Breast epithelium (tissue), 4 donors: ENCODE data around the gene HAUS5. TPM values are rescaled to one million over a fixed set of nuclear protein-coding genes. Genes with fewer than 3 reads are reported as not detected.

Source experiments
- DNase-seq, 2 donors: peaks; one replicate each; pipeline ENCODE4 v3.0.0-alpha.2; 2019; ENCODE audit warnings: low spot score in 2 of 2
- H3K27ac ChIP-seq, 2 donors: fragments of 200-600 bp; sonication (generic) in 1 of 2; one replicate each; pipeline ENCODE4 v1.5.1; 2016 to 2019; ENCODE audit warnings: mild to moderate bottlenecking in 1 of 2
- H3K27me3 ChIP-seq, 2 donors: fragments of 200-600 bp; sonication (generic) in 1 of 2; one replicate each; pipeline versions ENCODE4 v1.5.1 to v1.6.0; 2017 to 2019; ENCODE audit warnings: control low read depth in 1 of 2, mild to moderate bottlenecking in 1 of 2
- H3K36me3 ChIP-seq: fragments of 200-600 bp; one replicate; pipeline ENCODE4 v1.5.1; 2019
- H3K4me1 ChIP-seq, 2 donors: fragments of 200-600 bp; sonication (generic); one replicate each; pipeline ENCODE4 v1.5.1; 2016 to 2019; ENCODE audit warnings: control low read depth in 1 of 2
- H3K4me3 ChIP-seq, 3 donors: fragments of 200-600 bp; sonication (generic); 1 replicate in 2 of 3; 2 replicates in 1 of 3; pipeline ENCODE4 v1.5.1; 2016 to 2019; ENCODE audit warnings: mild to moderate bottlenecking in 3 of 3, moderate library complexity in 2 of 3
- H3K9me3 ChIP-seq, 2 donors: fragments of 200-600 bp; sonication (generic) in 1 of 2; one replicate each; pipeline ENCODE4 v1.5.1; 2016 to 2019; ENCODE audit warnings: control low read depth in 1 of 2
- POLR2A ChIP-seq: fragments of 450-650 bp; IDR thresholded peaks from one replicate; pipeline ENCODE4 v1.6.1; 2016; ENCODE audit warnings: antibody characterized with exemption, mild to moderate bottlenecking, moderate library complexity
- POLR2AphosphoS5 ChIP-seq, 3 donors: sonication (generic); formaldehyde crosslinking; IDR thresholded peaks; one replicate each; pipeline ENCODE4 v1.6.1; 2017; ENCODE audit warnings: antibody characterized with exemption in 3 of 3
- intact Hi-C: fragments of 100-400 bp; cut with DNase I; formaldehyde crosslinking; loops from one replicate; pipeline ENCODE4 v1.15.1; 2023; ENCODE audit warnings: low total_unique reads
- total RNA-seq, 3 donors: library from RNA; depleted of rRNA; stranded (reverse); fragments of >200 nt; gene quantifications; one replicate each; pipeline ENCODE4 v1.1.0, GENCODE V29; 2016
- TF ChIP-seq, protein P1 (sequence below), 3 donors: fragments of 450-650 bp; IDR thresholded peaks; one replicate each; pipeline ENCODE4 v1.5.1; 2016 to 2017; ENCODE audit warnings: antibody characterized with exemption in 3 of 3, mild to moderate bottlenecking in 3 of 3, moderate library complexity in 3 of 3

The HAUS5 gene
- total RNA-seq, 3 donors from 2014 or later, result 5.9 to 13.0 (median 9.5) TPM

DNA sequence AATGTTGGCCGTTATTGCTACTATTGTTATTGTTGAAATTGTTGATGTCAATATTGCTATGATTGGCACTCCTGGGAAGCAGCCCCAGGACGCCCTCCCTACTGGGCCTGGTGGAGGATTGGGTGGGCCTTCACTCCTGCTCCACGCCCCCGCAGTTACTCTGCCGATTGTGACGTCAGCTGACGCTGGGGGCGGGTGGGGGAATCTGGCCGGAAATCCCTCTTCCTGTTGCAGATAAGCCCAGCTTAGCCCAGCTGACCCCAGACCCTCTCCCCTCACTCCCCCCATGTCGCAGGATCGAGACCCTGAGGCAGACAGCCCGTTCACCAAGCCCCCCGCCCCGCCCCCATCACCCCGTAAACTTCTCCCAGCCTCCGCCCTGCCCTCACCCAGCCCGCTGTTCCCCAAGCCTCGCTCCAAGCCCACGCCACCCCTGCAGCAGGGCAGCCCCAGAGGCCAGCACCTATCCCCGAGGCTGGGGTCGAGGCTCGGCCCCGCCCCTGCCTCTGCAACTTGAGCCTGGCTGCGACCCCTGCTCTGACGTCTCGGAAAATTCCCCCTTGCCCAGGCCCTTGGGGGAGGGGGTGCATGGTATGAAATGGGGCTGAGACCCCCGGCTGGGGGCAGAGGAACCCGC is 29.1 kb downstream of the HAUS5 start, which contains the start of gene ETV2:
Gene ETV2, plus strand, starts transcription at position 231 of the 637 bp plus-strand sequence. CDS start 716 bp downstream, outside the sequence.
- no peaks in the 10 kb centered on the region for H3K27me3 ChIP-seq
- no peak within 1 kb of the TSS for H3K27ac ChIP-seq
- no peak for DNase-seq
- H3K4me1 ChIP-seq, result no peaks in the 10 kb centered on the region
- TF ChIP-seq, protein P1, sequence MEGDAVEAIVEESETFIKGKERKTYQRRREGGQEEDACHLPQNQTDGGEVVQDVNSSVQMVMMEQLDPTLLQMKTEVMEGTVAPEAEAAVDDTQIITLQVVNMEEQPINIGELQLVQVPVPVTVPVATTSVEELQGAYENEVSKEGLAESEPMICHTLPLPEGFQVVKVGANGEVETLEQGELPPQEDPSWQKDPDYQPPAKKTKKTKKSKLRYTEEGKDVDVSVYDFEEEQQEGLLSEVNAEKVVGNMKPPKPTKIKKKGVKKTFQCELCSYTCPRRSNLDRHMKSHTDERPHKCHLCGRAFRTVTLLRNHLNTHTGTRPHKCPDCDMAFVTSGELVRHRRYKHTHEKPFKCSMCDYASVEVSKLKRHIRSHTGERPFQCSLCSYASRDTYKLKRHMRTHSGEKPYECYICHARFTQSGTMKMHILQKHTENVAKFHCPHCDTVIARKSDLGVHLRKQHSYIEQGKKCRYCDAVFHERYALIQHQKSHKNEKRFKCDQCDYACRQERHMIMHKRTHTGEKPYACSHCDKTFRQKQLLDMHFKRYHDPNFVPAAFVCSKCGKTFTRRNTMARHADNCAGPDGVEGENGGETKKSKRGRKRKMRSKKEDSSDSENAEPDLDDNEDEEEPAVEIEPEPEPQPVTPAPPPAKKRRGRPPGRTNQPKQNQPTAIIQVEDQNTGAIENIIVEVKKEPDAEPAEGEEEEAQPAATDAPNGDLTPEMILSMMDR (IDR thresholded peaks at IDR 0.05), result no peak
- TF ChIP-seq POLR2A, result no peak
- TF ChIP-seq POLR2AphosphoS5 (IDR thresholded peaks at IDR 0.05), result no peak
- H3K4me3 ChIP-seq, result no peak within 1 kb of the TSS
- no peaks in the 10 kb centered on the region for H3K36me3 ChIP-seq
- H3K9me3 ChIP-seq, result no peaks in the 10 kb centered on the region
- intact Hi-C loops, result no loop called here

DNA sequence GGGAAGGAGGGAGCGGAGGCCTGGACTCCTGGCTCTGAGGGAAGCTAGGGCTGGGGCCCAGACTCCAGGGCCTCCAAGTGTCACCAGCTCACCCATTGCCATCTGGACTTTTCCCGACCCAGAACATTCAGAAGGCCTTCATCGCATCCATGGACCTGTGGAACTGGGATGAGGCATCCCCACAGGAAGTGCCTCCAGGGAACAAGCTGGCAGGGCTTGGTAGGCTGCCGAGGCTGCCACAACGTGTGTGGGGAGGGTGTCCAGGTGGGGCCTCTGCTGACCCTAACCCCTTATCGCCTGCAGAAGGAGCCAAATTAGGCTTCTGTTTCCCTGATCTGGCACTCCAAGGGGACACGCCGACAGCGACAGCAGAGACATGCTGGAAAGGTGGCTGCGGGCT is 29.8 kb downstream of the HAUS5 start:
- Histone ChIP-seq H3K27ac (no peak overlapping the region), H3K4me3 (no peak overlapping the region), H3K36me3 (no peaks in the 10 kb centered on the region), H3K9me3 (no peaks in the 10 kb centered on the region), H3K4me1 (no peaks in the 10 kb centered on the region), H3K27me3 (no peaks in the 10 kb centered on the region)
- DNase-seq, result no peak
- TF ChIP-seq, protein P1 (IDR thresholded peaks at IDR 0.05), result no peak
- TF ChIP-seq POLR2A, result no peak
- no peak for TF ChIP-seq POLR2AphosphoS5 (IDR thresholded peaks at IDR 0.05)
- intact Hi-C loops, result no loop called here

DNA sequence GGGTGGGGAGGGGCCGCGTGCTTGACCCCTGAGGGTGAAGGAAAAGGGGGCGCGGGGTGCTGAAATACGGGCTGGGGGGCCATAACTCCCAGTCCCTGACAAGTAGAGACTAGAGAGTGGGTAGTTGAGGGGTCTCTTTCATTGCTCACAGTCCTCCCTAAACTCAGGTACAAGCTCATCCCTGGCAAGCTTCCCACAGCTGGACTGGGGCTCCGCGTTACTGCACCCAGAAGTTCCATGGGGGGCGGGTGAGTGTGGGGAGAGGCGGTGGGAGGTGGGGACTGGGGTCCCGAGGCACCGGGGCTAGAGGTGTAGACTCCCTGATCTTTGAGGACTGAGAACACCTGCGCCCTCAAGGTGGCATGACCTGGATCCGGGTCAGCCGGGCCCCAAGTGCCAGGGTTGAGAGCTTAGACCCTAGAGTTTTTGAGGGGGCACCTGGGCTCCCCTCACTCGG is 30.3 kb downstream of the HAUS5 start:
- TF ChIP-seq POLR2AphosphoS5 (IDR thresholded peaks at IDR 0.05) (no peak), POLR2A (no peak)
- TF ChIP-seq, protein P1 (IDR thresholded peaks at IDR 0.05), result no peak
- intact Hi-C loops, result no loop called here
- DNase-seq, result no peak
- no peaks in the 10 kb centered on the region for H3K27me3 ChIP-seq
- no peaks in the 10 kb centered on the region for H3K4me1 ChIP-seq
- H3K27ac ChIP-seq, result peak overlapping the region; percentile 85 to 91
- no peaks in the 10 kb centered on the region for H3K9me3 ChIP-seq
- peak overlapping the region; percentile 53 to 90 (median 71) for H3K4me3 ChIP-seq
- no peaks in the 10 kb centered on the region for H3K36me3 ChIP-seq

DNA sequence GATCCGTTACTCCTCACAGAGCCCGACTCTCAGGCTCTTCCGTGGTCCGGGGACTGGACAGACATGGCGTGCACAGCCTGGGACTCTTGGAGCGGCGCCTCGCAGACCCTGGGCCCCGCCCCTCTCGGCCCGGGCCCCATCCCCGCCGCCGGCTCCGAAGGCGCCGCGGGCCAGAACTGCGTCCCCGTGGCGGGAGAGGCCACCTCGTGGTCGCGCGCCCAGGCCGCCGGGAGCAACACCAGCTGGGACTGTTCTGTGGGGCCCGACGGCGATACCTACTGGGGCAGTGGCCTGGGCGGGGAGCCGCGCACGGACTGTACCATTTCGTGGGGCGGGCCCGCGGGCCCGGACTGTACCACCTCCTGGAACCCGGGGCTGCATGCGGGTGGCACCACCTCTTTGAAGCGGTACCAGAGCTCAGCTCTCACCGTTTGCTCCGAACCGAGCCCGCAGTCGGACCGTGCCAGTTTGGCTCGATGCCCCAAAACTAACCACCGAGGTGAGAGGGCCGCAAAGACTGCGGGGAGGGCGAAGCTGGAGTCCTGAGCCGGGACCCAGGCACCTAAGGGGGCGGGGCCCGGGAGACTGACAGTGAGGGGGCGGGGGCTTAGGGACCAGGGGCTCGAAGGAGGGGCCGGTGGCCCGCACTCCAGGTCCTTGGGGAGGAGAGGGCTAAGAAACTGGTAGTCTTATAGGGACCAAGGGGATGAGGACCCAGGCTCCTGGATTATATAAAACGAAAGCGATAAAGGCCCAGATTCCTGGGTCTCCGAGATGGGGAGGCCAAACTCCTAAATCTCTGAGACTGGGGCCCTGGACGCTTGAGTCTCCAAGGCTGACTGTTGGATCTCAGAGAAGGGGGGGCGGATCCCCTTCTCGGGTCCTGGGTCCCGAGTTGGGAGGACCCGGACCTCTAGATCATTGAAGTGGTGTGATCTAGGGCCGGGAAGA is 31.0 kb downstream of the HAUS5 start:
- no peaks in the 10 kb centered on the region for H3K4me1 ChIP-seq
- H3K27me3 ChIP-seq, result no peaks in the 10 kb centered on the region
- peak; percentile 23 to 54 (median 41) for TF ChIP-seq POLR2AphosphoS5 (IDR thresholded peaks at IDR 0.05)
- TF ChIP-seq, protein P1 (IDR thresholded peaks at IDR 0.05), result no peak
- no peaks in the 10 kb centered on the region for H3K36me3 ChIP-seq
- DNase-seq, result peak; percentile 73 to 78
- H3K9me3 ChIP-seq, result no peaks in the 10 kb centered on the region
- intact Hi-C loops, result no loop called here
- H3K27ac ChIP-seq, result peak overlapping the region; percentile 85 to 91
- H3K4me3 ChIP-seq, result peak overlapping the region; percentile 53 to 90 (median 71)
